Esophagus squamous epithelium (tissue), 4 donors: Measurements from ENCODE around the gene SLC12A7.

Source experiments
- POLR2A ChIP-seq, 4 donors: fragments of 450-650 bp; IDR thresholded peaks; one replicate each; pipeline ENCODE4 v1.6.1; 2017; ENCODE audit warnings: antibody characterized with exemption in 4 of 4, mild to moderate bottlenecking in 4 of 4, moderate library complexity in 3 of 4
- TF ChIP-seq, protein P1 (sequence below), 6 experiments: fragments of 450-650 bp in 4 of 6; fragments of 200-600 bp in 2 of 6; sonication (generic) in 2 of 6; IDR thresholded peaks; one replicate each; pipeline ENCODE4 v1.5.1; 2016 to 2019; ENCODE audit warnings: antibody characterized with exemption in 6 of 6, mild to moderate bottlenecking in 4 of 6, moderate library complexity in 4 of 6

DNA sequence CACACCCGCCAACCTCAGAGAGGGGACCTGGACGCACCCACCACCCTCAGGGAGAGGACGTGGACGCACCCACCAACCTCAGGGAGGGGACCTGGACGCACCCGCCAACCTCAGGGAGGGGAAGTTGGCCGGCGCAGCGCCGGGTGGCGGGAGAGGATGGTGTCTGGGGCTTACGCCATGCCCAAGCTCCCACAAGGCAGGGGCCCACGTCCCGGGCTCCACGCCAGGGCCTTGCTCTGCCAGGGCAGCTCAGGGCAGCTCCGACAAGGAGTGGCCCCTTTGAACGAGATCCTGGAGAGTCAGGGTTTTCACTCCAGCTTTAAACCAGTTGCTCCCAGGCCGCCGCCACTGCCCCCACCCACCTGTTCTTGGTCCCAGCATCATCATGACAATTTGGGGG lies 32.2 kb upstream of the SLC12A7 start:
- no peak for TF ChIP-seq POLR2A (IDR thresholded peaks at IDR 0.05)
- TF ChIP-seq, protein P1, sequence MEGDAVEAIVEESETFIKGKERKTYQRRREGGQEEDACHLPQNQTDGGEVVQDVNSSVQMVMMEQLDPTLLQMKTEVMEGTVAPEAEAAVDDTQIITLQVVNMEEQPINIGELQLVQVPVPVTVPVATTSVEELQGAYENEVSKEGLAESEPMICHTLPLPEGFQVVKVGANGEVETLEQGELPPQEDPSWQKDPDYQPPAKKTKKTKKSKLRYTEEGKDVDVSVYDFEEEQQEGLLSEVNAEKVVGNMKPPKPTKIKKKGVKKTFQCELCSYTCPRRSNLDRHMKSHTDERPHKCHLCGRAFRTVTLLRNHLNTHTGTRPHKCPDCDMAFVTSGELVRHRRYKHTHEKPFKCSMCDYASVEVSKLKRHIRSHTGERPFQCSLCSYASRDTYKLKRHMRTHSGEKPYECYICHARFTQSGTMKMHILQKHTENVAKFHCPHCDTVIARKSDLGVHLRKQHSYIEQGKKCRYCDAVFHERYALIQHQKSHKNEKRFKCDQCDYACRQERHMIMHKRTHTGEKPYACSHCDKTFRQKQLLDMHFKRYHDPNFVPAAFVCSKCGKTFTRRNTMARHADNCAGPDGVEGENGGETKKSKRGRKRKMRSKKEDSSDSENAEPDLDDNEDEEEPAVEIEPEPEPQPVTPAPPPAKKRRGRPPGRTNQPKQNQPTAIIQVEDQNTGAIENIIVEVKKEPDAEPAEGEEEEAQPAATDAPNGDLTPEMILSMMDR (IDR thresholded peaks at IDR 0.05): no peak
